NCI-H2196 (cell line): ENCODE measurements around the gene PELI2.

Source experiments
- DNase-seq: peaks from one replicate; lab custom pipeline; 2025; ENCODE audit not compliant: unreplicated experiment; lab: John Stamatoyannopoulos, UW

The PELI2 gene

DNA sequence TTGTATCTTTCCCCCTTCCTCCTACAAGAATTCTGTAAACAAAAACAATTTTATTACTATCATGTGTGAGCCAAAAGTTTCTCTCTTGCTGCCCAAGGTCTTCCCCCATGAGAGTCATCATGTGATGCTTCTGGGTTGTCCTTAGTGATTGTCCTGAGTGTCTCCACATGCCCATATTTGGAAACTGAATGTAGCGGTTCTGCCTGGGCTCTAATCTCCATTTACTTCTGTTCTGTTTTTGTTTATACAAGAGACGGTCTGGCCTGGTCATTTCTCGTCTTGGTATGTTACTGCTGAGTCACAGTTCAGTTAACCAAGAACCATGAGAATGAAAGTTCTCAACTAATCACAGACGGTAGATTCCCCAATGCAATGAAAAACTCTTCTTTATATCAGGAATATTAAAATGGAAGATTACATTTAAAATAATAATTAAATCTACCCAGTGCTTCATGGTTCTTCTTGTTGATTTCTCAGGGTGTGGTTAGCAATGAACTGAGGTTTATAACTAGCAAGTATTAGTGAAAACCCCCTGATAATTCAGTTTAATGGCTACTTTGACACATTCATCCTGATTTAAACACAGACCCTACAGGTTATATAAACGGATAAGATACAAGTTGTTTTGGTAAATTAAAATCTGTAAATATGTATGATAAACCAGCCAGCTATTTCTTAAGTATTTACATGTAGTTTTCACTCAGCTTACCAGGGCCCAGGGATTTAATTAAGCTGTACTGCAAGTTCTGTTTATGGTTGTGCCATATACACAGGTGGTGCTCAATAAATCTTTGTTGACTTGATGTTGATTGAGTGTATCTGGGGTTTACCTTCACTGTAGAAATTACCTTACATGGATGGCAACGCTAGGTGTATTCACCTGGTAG is 81.1 kb downstream of the PELI2 start:
- no peak for DNase-seq

DNA sequence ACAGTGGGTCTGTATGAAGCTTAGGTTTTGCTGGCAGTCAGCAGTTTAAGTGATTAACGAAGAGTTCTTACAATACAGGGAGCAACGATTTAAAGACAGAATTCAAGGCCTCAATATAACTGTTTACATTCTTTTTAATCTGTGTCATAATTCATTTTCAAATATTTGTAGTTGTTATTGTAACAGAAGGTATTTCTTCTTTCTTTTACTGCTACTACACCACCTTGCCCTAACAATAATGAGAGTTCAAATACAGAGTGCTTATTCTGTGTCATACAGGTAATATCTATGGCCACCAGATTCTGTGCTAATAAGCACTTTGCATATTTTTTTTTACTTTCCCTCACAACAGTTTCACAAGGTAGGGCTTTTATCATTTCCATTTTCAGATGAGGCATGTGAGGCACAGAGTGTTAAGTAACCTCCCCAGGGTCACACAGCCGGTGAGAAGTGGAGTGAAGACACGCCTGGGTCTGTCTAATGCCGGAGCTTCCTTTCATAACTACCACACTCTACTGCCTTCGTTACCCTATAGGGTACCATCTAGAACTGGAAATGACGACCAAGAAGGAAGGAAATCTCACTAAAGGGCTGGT is 81.9 kb downstream of the PELI2 start:
- no peak for DNase-seq

DNA sequence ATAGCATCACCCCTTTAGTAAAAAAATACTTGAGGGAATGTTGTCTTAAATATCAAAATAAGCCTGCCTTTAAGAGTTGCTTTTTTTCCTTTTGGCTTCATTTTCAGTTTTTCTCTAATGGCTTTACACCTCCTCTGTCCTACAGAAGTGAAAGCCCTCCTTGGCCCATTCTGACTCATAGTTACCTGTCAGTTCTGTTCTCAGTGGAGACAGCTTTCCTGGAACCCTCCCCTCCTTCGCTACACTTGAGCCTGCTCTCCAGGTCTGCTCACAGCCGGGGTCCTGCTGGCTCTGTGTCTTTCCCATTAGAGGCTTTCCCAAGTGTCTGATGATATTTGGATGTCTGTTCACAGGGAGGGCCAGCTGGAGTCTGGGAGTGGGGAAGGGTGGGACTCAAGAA is 84.0 kb downstream of the PELI2 start:
- DNase-seq, result no peak

DNA sequence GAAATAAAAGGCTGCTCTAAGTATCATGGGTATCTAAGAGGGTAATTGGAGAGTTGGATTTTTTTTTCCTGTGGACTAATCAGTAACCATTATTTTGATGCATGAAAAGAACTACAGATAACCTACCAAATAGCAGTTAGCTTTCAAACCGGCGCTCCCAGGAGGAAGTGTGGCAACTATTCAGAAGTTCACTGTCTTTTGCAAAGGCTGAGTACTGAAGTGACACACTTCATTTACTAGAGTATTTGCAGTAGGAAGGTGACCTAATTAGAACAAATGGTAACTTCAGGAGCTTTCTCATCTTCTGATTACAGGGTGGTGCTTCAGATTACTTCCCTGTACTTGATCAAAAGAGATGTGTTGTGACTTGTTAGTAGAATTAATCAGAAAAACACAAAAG is 87.7 kb downstream of the PELI2 start:
- DNase-seq, result no peak

DNA sequence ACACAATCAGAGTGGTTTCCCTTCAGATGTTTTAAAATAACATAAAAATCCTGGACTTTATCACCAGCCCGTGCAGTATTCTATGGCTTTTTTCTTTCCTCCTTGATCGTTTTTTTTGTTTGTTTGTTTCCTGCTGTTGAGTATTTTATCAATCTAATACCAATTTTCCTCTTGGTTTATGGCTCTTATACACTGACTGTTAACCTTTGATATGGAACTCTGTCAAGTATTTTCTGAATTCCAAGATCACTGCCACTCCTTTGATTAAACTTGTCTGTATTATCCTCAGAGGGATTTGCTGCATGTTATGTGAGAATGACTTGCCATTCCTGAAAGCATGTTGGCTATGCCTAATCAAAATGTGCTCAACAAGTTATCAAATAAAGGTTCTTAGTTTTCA is 88.4 kb downstream of the PELI2 start:
- DNase-seq, result no peak

DNA sequence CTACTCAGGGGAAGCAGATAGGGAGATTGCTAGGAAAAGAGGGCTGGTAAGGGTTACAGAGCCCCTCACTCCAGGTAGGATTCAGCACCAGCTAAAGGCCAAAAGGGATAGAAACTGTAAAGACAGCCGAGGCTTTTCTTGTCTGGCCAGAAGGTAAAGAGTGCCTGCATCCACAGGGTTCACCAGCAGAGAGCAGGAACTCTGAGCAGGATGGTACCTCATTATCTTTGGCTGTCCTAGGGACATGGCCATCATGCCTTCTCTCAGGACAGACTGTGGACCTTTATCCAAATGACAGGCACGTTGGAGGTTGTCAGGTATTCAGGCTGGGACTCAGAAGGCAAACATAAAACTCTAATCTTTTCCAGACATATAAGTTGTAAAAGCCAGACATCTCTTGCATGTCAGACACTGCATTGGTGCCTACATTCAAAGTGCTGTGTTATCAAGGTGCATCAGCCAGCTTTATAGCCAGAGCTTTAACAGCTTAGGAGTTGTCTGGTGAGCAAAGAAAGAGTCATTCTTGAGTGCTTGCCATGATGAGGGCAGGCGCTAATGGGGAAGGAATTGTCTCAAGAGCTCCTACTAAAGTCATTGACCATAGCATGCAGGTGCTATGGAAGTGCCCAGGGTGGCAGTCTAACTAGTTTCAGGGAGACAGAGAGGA is 89.5 kb downstream of the PELI2 start:
- no peak for DNase-seq

DNA sequence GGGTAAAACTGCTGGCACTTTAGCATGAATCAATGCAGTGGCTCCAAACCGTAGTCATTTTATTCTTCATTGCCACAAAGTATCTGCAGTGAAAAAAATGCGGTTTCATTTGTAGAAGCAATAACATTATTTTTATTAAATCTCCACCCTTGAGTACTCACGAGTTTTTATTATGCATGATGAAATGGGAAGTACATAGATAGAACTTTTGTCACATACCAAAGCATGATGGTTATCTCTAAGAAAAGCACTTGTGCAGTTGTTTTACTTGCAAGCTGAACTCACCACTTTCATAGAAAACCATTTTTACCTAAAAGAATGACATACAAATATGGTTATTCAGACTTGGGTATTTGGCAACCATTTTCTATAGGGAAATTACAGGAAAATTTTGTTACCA is 90.3 kb downstream of the PELI2 start:
- no peak for DNase-seq

DNA sequence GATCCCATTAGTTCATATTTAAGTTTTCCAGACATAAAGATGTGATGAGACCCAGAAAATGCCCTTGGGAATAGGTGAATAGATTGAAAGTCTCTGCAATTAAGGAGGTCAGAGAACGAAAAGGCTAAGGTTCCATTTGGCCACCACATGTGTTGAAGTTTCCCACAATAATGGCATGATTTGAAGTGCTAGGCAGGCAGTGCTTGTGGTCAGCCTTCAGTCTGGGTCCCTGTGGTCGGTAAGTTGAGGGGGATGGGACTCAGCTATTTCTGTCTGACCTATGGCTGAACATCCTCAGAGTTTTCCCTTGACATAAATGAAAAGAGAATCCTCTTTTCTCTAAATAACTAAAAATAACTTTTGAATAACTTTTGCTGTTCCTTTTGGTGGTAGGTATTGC is 92.4 kb downstream of the PELI2 start:
- no peak for DNase-seq

DNA sequence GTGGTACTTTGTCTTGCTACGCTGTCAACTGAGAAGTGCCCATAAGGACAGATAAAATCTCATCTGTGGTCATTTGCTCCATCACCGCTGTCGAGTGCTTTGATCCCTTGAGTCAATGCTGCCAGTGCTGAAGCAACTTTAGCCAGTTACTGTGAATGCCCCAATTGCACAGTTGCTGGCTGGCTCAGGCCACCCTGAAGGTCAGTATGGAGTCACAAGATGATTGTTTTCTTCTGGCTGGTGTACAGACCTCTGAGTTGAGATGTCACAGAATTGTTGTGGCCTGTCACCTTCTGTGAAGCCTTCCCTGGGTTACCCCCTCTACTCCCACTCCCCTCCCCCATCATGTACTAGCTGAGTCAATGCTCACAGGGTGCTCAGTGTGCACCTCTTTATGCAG is 92.9 kb downstream of the PELI2 start:
- DNase-seq, result no peak

DNA sequence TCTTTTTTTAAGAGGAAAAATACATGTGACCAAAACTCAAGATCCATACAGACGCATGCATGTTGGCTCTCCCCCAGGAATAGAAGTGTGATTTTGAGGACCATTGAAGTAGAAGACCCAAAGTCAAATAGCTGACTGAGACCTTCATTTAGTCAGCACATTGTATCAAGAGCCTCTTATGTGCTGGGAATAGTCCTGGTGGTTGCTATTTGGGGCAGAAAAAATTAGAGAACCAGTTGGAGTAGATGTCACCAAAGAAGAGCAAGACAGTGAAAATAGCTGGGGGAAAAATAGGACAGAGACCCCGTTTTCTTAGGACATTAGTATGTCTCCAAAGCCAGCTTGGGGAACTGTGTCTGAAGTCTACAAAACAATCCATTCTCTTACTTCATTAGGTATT is 93.6 kb downstream of the PELI2 start:
- DNase-seq, result no peak

DNA sequence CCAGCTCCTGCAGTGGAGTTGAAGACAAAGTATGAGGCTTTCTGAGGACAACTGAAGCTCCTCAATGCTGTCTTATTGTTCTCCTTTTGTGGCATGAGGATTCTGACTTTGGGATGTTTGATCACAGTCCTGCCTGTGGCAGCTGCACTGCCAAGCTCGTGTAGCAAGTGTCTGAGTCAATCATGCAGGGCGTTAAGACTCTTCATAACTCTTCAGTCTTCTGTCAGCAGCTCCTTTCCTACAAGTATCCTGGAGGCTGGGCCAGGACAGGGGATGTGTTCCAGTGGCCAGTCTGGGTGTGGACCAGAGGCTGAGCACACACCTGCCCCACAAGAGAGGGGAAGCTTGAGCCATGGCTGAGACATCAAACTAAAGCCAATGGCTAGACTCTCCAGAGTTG is 94.3 kb downstream of the PELI2 start:
- no peak for DNase-seq

DNA sequence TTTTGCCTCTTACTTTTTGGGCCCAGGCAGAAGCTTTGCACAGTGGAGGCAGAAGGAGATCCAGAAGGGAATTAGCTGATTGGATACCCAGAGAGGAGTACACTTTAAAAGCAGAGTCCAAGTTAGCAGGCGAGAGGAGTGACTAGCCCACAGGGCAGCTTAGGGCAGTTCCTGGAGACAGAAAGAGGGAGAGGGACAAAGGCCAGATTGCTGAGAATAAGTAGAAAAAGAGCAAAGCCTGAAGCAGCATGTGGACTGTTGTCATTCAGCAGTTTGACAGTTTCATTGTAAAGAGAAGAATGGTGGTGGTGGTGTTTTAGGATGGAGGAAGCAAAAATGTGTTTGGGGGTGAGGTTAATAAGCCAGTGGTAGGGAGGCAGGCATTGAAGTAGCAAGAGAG is 95.1 kb downstream of the PELI2 start:
- no peak for DNase-seq

DNA sequence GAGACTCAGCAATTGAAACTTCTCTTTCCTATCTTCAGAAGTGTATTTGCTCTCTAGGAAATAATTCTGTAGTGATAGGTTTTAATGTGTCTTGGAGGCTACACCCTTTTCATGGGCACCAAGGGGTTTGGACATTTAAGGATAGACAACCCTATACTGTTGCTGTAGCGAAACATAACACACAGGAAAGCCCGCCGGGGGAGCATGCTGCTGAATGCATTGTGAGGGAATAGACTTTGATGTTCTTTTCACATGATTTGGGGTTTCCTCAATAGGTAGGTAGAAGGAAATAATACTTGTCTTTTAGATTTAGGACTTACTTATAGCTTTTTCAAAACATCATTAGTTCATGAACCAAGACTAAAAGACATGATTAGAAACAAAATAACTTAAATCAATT is 97.0 kb downstream of the PELI2 start:
- DNase-seq, result no peak

DNA sequence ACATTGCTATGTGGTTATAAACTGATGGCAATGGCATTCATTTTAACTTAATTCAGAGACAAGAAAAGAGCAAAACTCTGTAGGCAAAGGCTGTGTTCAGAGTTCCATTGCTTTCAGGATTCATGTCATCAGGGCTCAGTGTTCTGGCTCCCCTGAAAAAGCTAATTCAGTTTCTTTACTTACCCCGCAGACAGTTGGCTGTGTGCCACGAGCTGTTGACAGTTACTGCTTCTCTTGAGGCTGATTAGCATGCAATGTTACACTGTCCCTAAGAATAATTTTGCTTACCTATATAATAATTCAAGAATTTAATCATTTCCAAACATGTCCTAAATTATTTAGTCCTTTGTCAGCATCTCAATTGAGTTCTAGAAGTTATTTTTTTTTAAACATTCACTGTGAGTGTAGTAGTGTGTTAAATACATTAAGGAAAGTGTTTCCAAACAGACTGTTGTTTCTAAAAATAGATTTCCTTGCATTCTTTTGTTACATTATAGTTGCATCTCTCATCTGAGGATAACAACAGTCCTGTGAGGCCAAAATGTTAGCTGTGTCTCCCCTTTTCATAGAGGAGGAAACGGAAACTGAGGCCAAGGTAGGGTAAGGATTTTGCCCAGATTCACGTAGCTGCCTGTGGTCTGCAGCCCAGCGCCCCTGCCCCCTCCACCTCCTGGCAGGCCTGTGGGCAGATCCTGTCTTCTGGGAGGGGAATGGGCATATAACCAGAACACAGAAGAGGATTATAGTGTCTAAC is 98.6 kb downstream of the PELI2 start:
- no peak for DNase-seq

DNA sequence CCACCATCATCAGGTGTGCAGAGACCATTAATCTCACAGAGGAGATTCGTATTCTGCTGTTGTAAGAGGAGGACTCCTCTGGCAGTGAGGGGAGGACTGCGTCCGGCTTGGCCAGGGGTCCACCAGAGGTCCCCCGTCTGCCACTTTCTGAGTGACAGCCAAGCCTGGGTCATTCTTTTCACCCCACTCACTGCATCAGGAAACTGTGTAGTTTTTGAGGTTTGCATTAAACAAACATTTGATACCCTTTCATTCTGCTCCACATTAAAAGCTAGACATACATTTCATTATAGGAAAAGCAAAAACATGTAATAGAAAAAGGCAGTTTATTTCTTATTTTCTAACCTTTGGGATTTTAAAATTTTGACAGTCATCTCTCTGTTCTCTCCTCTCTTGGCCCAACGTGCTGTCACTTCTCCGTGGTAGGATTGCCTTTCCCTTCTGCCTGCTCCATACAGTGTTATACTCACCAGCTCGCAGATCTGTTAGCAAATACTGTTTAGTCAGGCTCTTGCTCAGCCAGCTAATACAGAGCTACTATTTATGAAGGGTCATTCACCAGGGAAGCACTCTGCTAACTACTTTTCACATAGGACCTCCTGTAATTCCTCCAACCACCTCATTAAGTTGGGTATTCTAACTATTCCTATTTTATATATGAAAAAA is 99.3 kb downstream of the PELI2 start:
- DNase-seq, result no peak

DNA sequence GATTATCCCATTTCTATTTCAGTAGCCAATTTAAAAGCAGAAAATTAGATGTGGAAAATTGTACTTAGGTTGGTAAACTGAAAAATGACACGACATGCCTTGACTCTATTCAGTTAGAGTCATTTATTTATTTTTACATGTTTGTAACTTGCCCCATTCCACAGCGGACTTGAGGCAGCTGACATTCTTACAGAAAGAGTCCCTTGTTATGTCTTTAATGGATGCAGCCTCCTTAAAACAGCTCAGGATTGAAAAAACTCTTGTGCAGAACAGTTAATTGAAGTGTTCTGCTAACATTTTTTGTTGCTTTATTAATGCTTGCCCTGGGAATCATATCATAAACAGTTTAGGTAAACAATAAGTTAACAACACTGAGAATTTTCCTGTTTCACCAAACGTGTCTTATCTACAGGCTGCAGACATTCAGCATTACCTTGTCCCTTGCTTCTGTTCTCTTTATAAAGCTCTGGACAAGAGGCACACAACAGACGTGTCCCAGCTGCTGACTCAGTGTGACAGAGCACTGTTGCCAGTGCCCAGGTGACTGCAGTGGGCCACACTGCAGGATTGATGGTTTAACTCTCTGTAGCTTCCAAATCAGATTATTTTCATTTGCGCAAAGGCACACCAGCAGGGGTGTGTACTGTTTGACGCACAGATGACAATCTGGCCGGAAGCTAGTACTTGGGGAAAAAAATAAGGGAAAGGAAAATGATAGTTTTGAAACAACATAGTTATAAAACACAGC is 101.6 kb downstream of the PELI2 start:
- DNase-seq, result no peak

DNA sequence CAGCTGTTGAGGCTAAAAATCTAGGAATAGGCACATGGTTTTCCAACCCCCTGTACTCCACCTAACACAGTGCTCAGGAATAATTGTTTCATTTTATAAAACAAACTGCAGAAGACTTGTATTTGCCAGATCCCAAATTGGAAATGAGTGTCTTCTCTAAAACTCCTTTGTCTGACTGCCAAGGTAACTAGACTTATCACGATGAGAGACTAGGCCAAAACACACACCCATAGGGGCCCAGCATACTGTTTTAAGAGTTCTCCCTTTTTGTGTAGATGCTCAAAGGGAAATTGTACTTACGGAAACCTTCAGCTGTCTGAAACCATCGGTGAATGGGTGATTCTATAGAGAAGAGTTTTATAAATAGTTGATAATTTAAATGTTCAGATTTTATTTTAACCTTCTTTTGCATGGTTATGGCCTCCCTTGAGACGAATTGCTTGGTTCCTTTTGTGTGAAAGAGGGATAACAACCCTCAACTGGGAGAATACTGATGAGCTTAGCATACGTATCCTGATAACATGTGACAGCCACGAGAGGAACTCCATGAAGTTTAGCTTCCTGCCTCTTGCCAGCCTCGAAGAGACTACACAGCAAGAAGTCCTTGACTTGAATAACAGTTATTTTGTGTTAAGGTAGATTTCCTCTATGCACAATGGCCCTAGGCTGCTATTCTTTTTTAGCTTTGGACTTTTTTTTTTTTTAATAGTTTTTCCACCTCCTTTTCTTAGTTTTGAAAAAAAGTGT is 103.3 kb downstream of the PELI2 start:
- DNase-seq, result no peak

DNA sequence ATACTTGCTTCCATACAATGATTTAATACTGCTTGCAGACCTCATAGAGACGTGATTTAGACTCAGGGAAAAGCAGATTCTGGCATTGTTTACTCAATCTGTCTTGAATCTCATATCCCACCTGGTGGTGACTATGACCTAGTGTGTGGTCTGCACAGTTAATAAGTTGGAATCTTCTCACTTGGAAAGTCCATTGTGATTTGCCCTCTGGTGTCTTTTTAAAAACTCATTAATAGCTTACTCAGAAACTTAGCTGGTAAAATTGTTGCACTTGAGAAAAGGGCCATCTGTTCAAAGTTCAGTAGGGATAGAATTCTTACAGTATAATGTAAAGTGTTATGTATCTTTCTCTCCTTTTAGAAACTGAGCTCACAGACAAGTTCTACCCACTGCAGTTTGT is 106.0 kb downstream of the PELI2 start:
- no peak for DNase-seq
